B cell (primary cell): Measurements from ENCODE around the gene ARHGAP4. TPM values are rescaled to one million over a fixed set of nuclear protein-coding genes. Genes with fewer than 3 reads are reported as not detected.

Experiments
- ATAC-seq: fragments of 200-7000 bp; cut with Tn5 transposase; one replicate; pipeline ENCODE4 v1.10.0; 2021; ENCODE audit warnings: low read depth, mild to moderate bottlenecking, moderate number of reproducible peaks, moderate library complexity
- CTCF ChIA-PET: fragments of 350-600 bp; sonication (Branson Sonifier 250); formaldehyde crosslinking; loops from one replicate; lab custom pipeline; 2021; ENCODE audit warnings: antibody characterized with exemption, inconsistent platforms; lab: Charles Lee
- POLR2A ChIA-PET: fragments of 350-600 bp; sonication (Branson Sonifier 250); formaldehyde crosslinking; loops from one replicate; lab custom pipeline; 2021; ENCODE audit warnings: antibody characterized with exemption; lab: Charles Lee
- DNase-seq: peaks from one replicate; pipeline ENCODE4 v3.0.0; 2013
- H2AFZ ChIP-seq: 2 replicates; pipeline ENCODE4 v1.6.1; 2012; ENCODE audit warnings: mild to moderate bottlenecking, low read depth, low read length; ENCODE audit not compliant: insufficient read depth, poor library complexity, severe bottlenecking
- H3K27ac ChIP-seq, 2 donors: 1 replicate in 1 of 2; 2 replicates in 1 of 2; pipeline ENCODE4 v1.5.1; 2012 to 2013; ENCODE audit warnings: low read length in 2 of 2, mild to moderate bottlenecking in 2 of 2, moderate library complexity in 1 of 2
- H3K27me3 ChIP-seq, 4 experiments: fragments of 200-600 bp in 1 of 4; sonication (generic) in 1 of 4; replicated peaks in 1 of 4; 1 replicate in 2 of 4; 2 replicates in 2 of 4; pipeline versions ENCODE4 v1.6.1 to v1.7.0; 2013 to 2016; ENCODE audit warnings: low read length in 3 of 4, mild to moderate bottlenecking in 2 of 4, mixed read lengths in 1 of 4, moderate library complexity in 1 of 4; ENCODE audit not compliant: insufficient read depth in 4 of 4, control insufficient read depth in 3 of 4; ENCODE audit errors: control extremely low read depth in 1 of 4
- H3K36me3 ChIP-seq, 2 experiments: replicated peaks in 1 of 2; 1 replicate in 1 of 2; 2 replicates in 1 of 2; pipeline versions ENCODE4 v1.6.1 to v1.7.1; 2013; ENCODE audit warnings: low read length in 1 of 2; ENCODE audit not compliant: insufficient read depth in 2 of 2, control insufficient read depth in 1 of 2; ENCODE audit errors: control extremely low read depth in 1 of 2, extremely low read depth in 1 of 2
- H3K4me1 ChIP-seq, 2 donors: fragments of 200-600 bp in 1 of 2; sonication (generic) in 1 of 2; 1 replicate in 1 of 2; 2 replicates in 1 of 2; pipeline versions ENCODE4 v1.5.1 to v1.6.1; 2013 to 2017; ENCODE audit warnings: low read length in 2 of 2; ENCODE audit not compliant: control insufficient read depth in 2 of 2, insufficient read depth in 2 of 2
- H3K4me2 ChIP-seq: replicated peaks from 2 replicates; pipeline ENCODE3; 2012; ENCODE audit warnings: mild to moderate bottlenecking, low read depth, low read length; ENCODE audit not compliant: poor library complexity, severe bottlenecking
- H3K4me3 ChIP-seq, 5 experiments: fragments of 200-600 bp in 1 of 5; sonication (generic) in 1 of 5; 1 replicate in 3 of 5; 2 replicates in 2 of 5; pipeline versions ENCODE4 v1.5.1 to v1.7.0; 2011 to 2016; ENCODE audit warnings: low read length in 4 of 5, mild to moderate bottlenecking in 4 of 5, low read depth in 2 of 5, control low read depth in 1 of 5, moderate library complexity in 1 of 5; ENCODE audit not compliant: insufficient read depth in 1 of 5; ENCODE audit errors: control extremely low read depth in 1 of 5, extremely low read depth in 1 of 5
- H3K79me2 ChIP-seq: fragments of 200-600 bp; sonication (generic); one replicate; pipeline ENCODE4 v1.6.0; 2016; ENCODE audit warnings: low read length; ENCODE audit not compliant: control insufficient read depth, insufficient read depth
- H3K9ac ChIP-seq: fragments of 200-600 bp; sonication (generic); 2 replicates; pipeline ENCODE4 v1.6.1; 2017; ENCODE audit warnings: mild to moderate bottlenecking, low read length, moderate library complexity
- H3K9me3 ChIP-seq, 3 donors: one replicate each; pipeline versions ENCODE4 v1.6.1 to v1.7.1; 2013; ENCODE audit warnings: low read length in 2 of 3; ENCODE audit not compliant: control insufficient read depth in 2 of 3, insufficient read depth in 1 of 3; ENCODE audit errors: control extremely low read depth in 1 of 3
- H4K20me1 ChIP-seq: 2 replicates; pipeline ENCODE4 v1.6.0; 2012; ENCODE audit warnings: mild to moderate bottlenecking, low read length; ENCODE audit not compliant: insufficient read depth, control insufficient read depth, poor library complexity, severe bottlenecking
- H3K27ac Mint-ChIP-seq: one replicate; pipeline ENCODE4 v1.8.0; 2021; ENCODE audit warnings: mixed read lengths
- H3K27me3 Mint-ChIP-seq: one replicate; pipeline ENCODE4 v1.8.0; 2021; ENCODE audit warnings: mixed read lengths
- H3K4me1 Mint-ChIP-seq: one replicate; pipeline ENCODE4 v1.8.0; 2021; ENCODE audit warnings: mixed read lengths
- H3K4me3 Mint-ChIP-seq: one replicate; pipeline ENCODE4 v1.8.0; 2021; ENCODE audit warnings: mixed read lengths
- H3K9me3 Mint-ChIP-seq: one replicate; pipeline ENCODE4 v1.8.0; 2022; ENCODE audit warnings: mixed read lengths; ENCODE audit not compliant: insufficient read depth
- CTCF ChIP-seq: fragments of 200-600 bp; IDR thresholded peaks from one replicate; pipeline ENCODE4 v1.8.0; 2022; ENCODE audit warnings: antibody characterized with exemption, mild to moderate bottlenecking
- EZH2 ChIP-seq: IDR thresholded peaks from 2 replicates; pipeline ENCODE4 v1.6.1; 2012; ENCODE audit warnings: borderline replicate concordance, low read depth, mild to moderate bottlenecking, moderate library complexity, low read length; ENCODE audit not compliant: insufficient read depth, poor library complexity, severe bottlenecking
- WGBS: methylation state at CpG from one replicate; pipeline ENCODE4 v1.1.5; 2013; ENCODE audit warnings: missing lambda C conversion rate; ENCODE audit not compliant: insufficient coverage; 5-methylcytosine and 5-hydroxymethylcytosine counted together
- intact Hi-C: fragments of 100-400 bp; cut with micrococcal nuclease; formaldehyde crosslinking; loops from one replicate; pipeline ENCODE4 v1.10.0; 2022
- polyA plus RNA-seq: library from polyadenylated mRNA; depleted of rRNA; stranded (reverse); fragments of >200 nt; gene quantifications from 2 replicates; pipeline ENCODE4 v1.2.3, GENCODE V29; 2012
- total RNA-seq, 2 donors: library from RNA; stranded (reverse); fragments of 120-200 nt in 1 of 2; gene quantifications; 1 replicate in 1 of 2; 2 replicates in 1 of 2; pipeline versions ENCODE4 v1.2.3 to v1.2.4, GENCODE V29; 2013 to 2022

Gene ARHGAP4
- total and polyA plus RNA-seq, 2 donors (not counting 1 experiment from before 2014, with no cell fraction given), result 242 to 711 TPM

DNA sequence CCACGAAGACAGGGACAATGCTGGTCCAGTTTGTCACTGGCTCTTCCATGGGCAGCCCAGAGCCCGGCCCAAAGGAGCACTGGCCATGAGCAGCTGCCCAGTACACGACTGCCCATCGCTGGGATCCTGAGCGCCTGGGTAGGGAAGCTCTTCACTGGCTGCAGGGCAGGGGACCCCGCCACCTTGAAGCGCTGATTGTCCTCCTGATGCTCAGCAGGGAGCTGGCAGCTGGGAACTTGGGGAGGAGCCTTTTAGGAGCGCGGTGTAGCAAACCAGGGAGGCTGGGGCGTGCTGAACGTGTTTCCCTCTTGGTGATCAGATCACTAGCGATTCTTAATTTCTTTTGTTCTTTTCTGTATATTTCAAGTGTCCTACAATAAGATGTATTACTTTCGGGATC is 41.9 kb downstream of the ARHGAP4 start:
- peaks cover 0 to 39% (median 11%) of the 10 kb centered on the region in 4 experiments for H3K27me3 ChIP-seq

More for the DNA sequence above, 41.9 kb downstream of the ARHGAP4 start:
- CTCF ChIA-PET, result interaction anchor here (1.4 kb wide), 1 partner anchor 216 kb away, joined by 3 read pairs; no protein-coding TSS in a partner anchor
- ATAC-seq, result no peak
- Histone ChIP-seq H4K20me1 (no peaks in the 10 kb centered on the region), H3K9ac (no peak overlapping the region), H3K27ac (no peak overlapping the region), H3K4me2 (no peak overlapping the region), H3K79me2 (no peaks in the 10 kb centered on the region), H2AFZ (no peak overlapping the region), H3K36me3 (no peaks in the 10 kb centered on the region), H3K4me3 (no peak overlapping the region), H3K9me3 (peaks cover 0 to 3% (median 0%) of the 10 kb centered on the region in 3 donors), H3K4me1 (peaks cover 39 to 44% of the 10 kb centered on the region in 2 donors)
- Mint-ChIP-seq H3K4me1 (peaks cover 24% of the 10 kb centered on the region), H3K9me3 (no peaks in the 10 kb centered on the region), H3K4me3 (peak overlapping the region; percentile 50), H3K27me3 (peaks cover 9% of the 10 kb centered on the region), H3K27ac (no peak overlapping the region)
- TF ChIP-seq CTCF (no peak), EZH2 (no peak)
- intact Hi-C loops, result no loop called here
- 83% methylated on average over 7 of the region's 13 CpGs for WGBS
- POLR2A ChIA-PET, result no interaction called here
- no peak for DNase-seq
